ENCODE measurements around the gene CYP3A7. TPM values are rescaled to one million over a fixed set of nuclear protein-coding genes. Genes with fewer than 3 reads are reported as not detected.
"Not testable (repeated sequence)": the region's sequence is repeated elsewhere in the genome, so short reads cannot be mapped to it uniquely, and the experiment has no call there.

CYP3A7 gene
- total RNA-seq, 2 donors from 2014 or later: not detected

GRCh38 chr7:99739699-99740572, 4.9 kb upstream of the CYP3A7 start:
- Histone ChIP-seq H3K4me1 (replicated peaks) (no peaks in the 10 kb centered on the region), H3K4me3 (no peak overlapping the region), H3K36me3 (no peaks in the 10 kb centered on the region), H3K27ac (no peak overlapping the region), H3K27me3 (replicated peaks; ENCODE audit: insufficient read depth) (no peaks in the 10 kb centered on the region), H3K9me3 (no peaks in the 10 kb centered on the region)
- no peak for DNase-seq (ENCODE audit: low spot score)
- 100% methylated on average over 2 of the region's 2 CpGs for whole genome bisulfite sequencing
- TF ChIP-seq POLR2A (IDR thresholded peaks at IDR 0.05): no peak
- intact Hi-C loops (cut with DNase I): no loop called here

GRCh38 chr7:99737726-99738125, 2.7 kb upstream of the CYP3A7 start:
- Histone ChIP-seq H3K4me1 (replicated peaks) (no peaks in the 10 kb centered on the region), H3K4me3 (no peak overlapping the region), H3K27ac (no peak overlapping the region), H3K27me3 (replicated peaks; ENCODE audit: insufficient read depth) (no peaks in the 10 kb centered on the region), H3K9me3 (no peaks in the 10 kb centered on the region), H3K36me3 (no peaks in the 10 kb centered on the region)
- 33% methylated on average over 1 of the region's 1 CpG for WGBS
- TF ChIP-seq POLR2A (IDR thresholded peaks at IDR 0.05): no peak
- TF ChIP-seq CTCF (IDR thresholded peaks at IDR 0.05): no peak
- TF ChIP-seq POLR2AphosphoS5 (IDR thresholded peaks at IDR 0.05): peak; percentile 57
- DNase-seq (ENCODE audit: low spot score): peak; percentile 15
- intact Hi-C loops (cut with DNase I): no loop called here

GRCh38 chr7:99736667-99737066, 1.7 kb upstream of the CYP3A7 start:
- H3K9me3 ChIP-seq; H3K27ac ChIP-seq; intact Hi-C loops (cut with DNase I); H3K36me3 ChIP-seq; H3K27me3 ChIP-seq (replicated peaks; ENCODE audit: insufficient read depth); H3K4me1 ChIP-seq (replicated peaks); DNase-seq (ENCODE audit: low spot score); H3K4me3 ChIP-seq: not testable (repeated sequence)
- WGBS: 74% methylated on average over 4 of the region's 4 CpGs

- no peaks in the 10 kb centered on the region for H3K36me3 ChIP-seq
- 86% methylated on average over 2 of the region's 2 CpGs for WGBS
- no peaks in the 10 kb centered on the region for H3K4me1 ChIP-seq (replicated peaks)
- no peak overlapping the region for H3K27ac ChIP-seq
- H3K27me3 ChIP-seq (replicated peaks; ENCODE audit: insufficient read depth): no peaks in the 10 kb centered on the region
- H3K9me3 ChIP-seq: no peaks in the 10 kb centered on the region
- DNase-seq (ENCODE audit: low spot score): no peak
- intact Hi-C loops (cut with DNase I): no loop called here
- no peak for TF ChIP-seq POLR2AphosphoS5 (IDR thresholded peaks at IDR 0.05)
- no peak for TF ChIP-seq CTCF (IDR thresholded peaks at IDR 0.05)
- no peak for TF ChIP-seq POLR2A (IDR thresholded peaks at IDR 0.05)
- H3K4me3 ChIP-seq: no peak overlapping the region
Observed at GRCh38 chr7:99733448-99733847, 1.5 kb downstream of the CYP3A7 start.

- no peaks in the 10 kb centered on the region for H3K4me1 ChIP-seq (replicated peaks)
- no peaks in the 10 kb centered on the region for H3K36me3 ChIP-seq
- intact Hi-C loops (cut with DNase I): no loop called here
- TF ChIP-seq CTCF (IDR thresholded peaks at IDR 0.05): no peak
- no peak for TF ChIP-seq POLR2A (IDR thresholded peaks at IDR 0.05)
- no peak for TF ChIP-seq POLR2AphosphoS5 (IDR thresholded peaks at IDR 0.05)
- DNase-seq (ENCODE audit: low spot score): no peak
- H3K9me3 ChIP-seq: no peaks in the 10 kb centered on the region
- no peak overlapping the region for H3K27ac ChIP-seq
- WGBS: 90% methylated on average over 3 of the region's 3 CpGs
- no peaks in the 10 kb centered on the region for H3K27me3 ChIP-seq (replicated peaks; ENCODE audit: insufficient read depth)
- H3K4me3 ChIP-seq: no peak overlapping the region
Observed at GRCh38 chr7:99733003-99733402, 2.0 kb downstream of the CYP3A7 start.

All from prostate gland (tissue), 2 donors.